Activated naive CD8-positive, alpha-beta T cell treated with anti-CD3 and anti-CD28 coated beads for 36 hours (primary cell): ENCODE results near the gene RFX8. TPM values are rescaled to one million over a fixed set of nuclear protein-coding genes. Genes with fewer than 3 reads are reported as not detected.

Source experiments
- DNase-seq: peaks from one replicate; pipeline ENCODE4 v3.0.0; 2021
- H3K27ac Mint-ChIP-seq: one replicate; pipeline ENCODE4 v1.8.0; 2022; ENCODE audit warnings: mild to moderate bottlenecking, moderate library complexity, mixed read lengths
- H3K27me3 Mint-ChIP-seq: one replicate; pipeline ENCODE4 v1.8.0; 2022; ENCODE audit warnings: mild to moderate bottlenecking, mixed read lengths
- H3K36me3 Mint-ChIP-seq: one replicate; pipeline ENCODE4 v1.8.0; 2021; ENCODE audit warnings: mild to moderate bottlenecking, mixed read lengths
- H3K4me1 Mint-ChIP-seq: one replicate; pipeline ENCODE4 v1.8.0; 2021; ENCODE audit warnings: mixed read lengths
- H3K4me3 Mint-ChIP-seq: one replicate; pipeline ENCODE4 v1.8.0; 2022; ENCODE audit warnings: mild to moderate bottlenecking, moderate library complexity, mixed read lengths
- H3K9me3 Mint-ChIP-seq: one replicate; pipeline ENCODE4 v1.8.0; 2022; ENCODE audit warnings: mixed read lengths
- total RNA-seq, 2 experiments: library from RNA; stranded (reverse); gene quantifications; one replicate each; pipeline ENCODE4 v1.2.3, GENCODE V29; 2021

RFX8 gene
- total RNA-seq, 2 experiments from 2014 or later, result not detected

- DNase-seq, result no peak
- H3K4me3 Mint-ChIP-seq, result no peak overlapping the region
- no peak overlapping the region for H3K27ac Mint-ChIP-seq
- no peaks in the 10 kb centered on the region for H3K36me3 Mint-ChIP-seq
- peaks cover 6% of the 10 kb centered on the region for H3K4me1 Mint-ChIP-seq
- H3K27me3 Mint-ChIP-seq, result peaks cover 26% of the 10 kb centered on the region
- no peaks in the 10 kb centered on the region for H3K9me3 Mint-ChIP-seq
Measured at GRCh38 chr2:101400048-101400447, 74.9 kb downstream of the RFX8 start.

- Mint-ChIP-seq H3K27me3 (peaks cover 31% of the 10 kb centered on the region), H3K9me3 (no peaks in the 10 kb centered on the region), H3K27ac (no peak overlapping the region), H3K4me3 (no peak overlapping the region), H3K4me1 (peaks cover 6% of the 10 kb centered on the region), H3K36me3 (no peaks in the 10 kb centered on the region)
- no peak for DNase-seq
Measured at GRCh38 chr2:101399021-101399799, 75.7 kb downstream of the RFX8 start.

GRCh38 chr2:101398116-101398821, 76.6 kb downstream of the RFX8 start:
- Mint-ChIP-seq H3K9me3 (no peaks in the 10 kb centered on the region), H3K27ac (no peak overlapping the region), H3K27me3 (peaks cover 31% of the 10 kb centered on the region), H3K4me3 (no peak overlapping the region), H3K36me3 (no peaks in the 10 kb centered on the region), H3K4me1 (peaks cover 6% of the 10 kb centered on the region)
- DNase-seq, result no peak

GRCh38 chr2:101396316-101396717, 78.6 kb downstream of the RFX8 start:
- no peaks in the 10 kb centered on the region for H3K9me3 Mint-ChIP-seq
- H3K27me3 Mint-ChIP-seq, result peaks cover 26% of the 10 kb centered on the region
- no peak overlapping the region for H3K4me3 Mint-ChIP-seq

GRCh38 chr2:101395545-101396315, 79.2 kb downstream of the RFX8 start:
- DNase-seq, result no peak
- peaks cover 2% of the 10 kb centered on the region for H3K4me1 Mint-ChIP-seq
- no peak overlapping the region for H3K27ac Mint-ChIP-seq
- peaks cover 23% of the 10 kb centered on the region for H3K27me3 Mint-ChIP-seq
- no peak overlapping the region for H3K4me3 Mint-ChIP-seq
- H3K36me3 Mint-ChIP-seq, result peaks cover 2% of the 10 kb centered on the region
- no peaks in the 10 kb centered on the region for H3K9me3 Mint-ChIP-seq

More at GRCh38 chr2:101396316-101396717, 78.6 kb downstream of the RFX8 start:
- Mint-ChIP-seq H3K27ac (no peak overlapping the region), H3K36me3 (peaks cover 2% of the 10 kb centered on the region), H3K4me1 (peaks cover 2% of the 10 kb centered on the region)
- no peak for DNase-seq

- Mint-ChIP-seq H3K4me1 (peaks cover 7% of the 10 kb centered on the region), H3K4me3 (no peak overlapping the region), H3K9me3 (no peaks in the 10 kb centered on the region), H3K36me3 (peaks cover 2% of the 10 kb centered on the region), H3K27me3 (peaks cover 56% of the 10 kb centered on the region), H3K27ac (no peak overlapping the region)
- DNase-seq, result no peak
Measured at GRCh38 chr2:101388232-101388631, 86.7 kb downstream of the RFX8 start.

GRCh38 chr2:101387151-101387834, 87.6 kb downstream of the RFX8 start, which contains the start of gene CREG2:
Gene CREG2 (minus strand): TSS chr2:101387503. CDS start chr2:101387457, 46 bp downstream.
- H3K36me3 Mint-ChIP-seq, result peaks cover 2% of the 10 kb centered on the region
- H3K4me1 Mint-ChIP-seq, result peaks cover 7% of the 10 kb centered on the region
- DNase-seq, result peak; percentile 73
- H3K9me3 Mint-ChIP-seq, result no peaks in the 10 kb centered on the region
- H3K27ac Mint-ChIP-seq, result no peak within 1 kb of the TSS
- peaks cover 60% of the 10 kb centered on the region for H3K27me3 Mint-ChIP-seq
- H3K4me3 Mint-ChIP-seq, result peak within 1 kb of the TSS; percentile 50

GRCh38 chr2:101386599-101387150, 88.2 kb downstream of the RFX8 start:
- no peaks in the 10 kb centered on the region for H3K36me3 Mint-ChIP-seq
- H3K27ac Mint-ChIP-seq, result no peak overlapping the region
- H3K27me3 Mint-ChIP-seq, result peaks cover 60% of the 10 kb centered on the region
- DNase-seq, result no peak
- H3K4me3 Mint-ChIP-seq, result no peak overlapping the region
- H3K9me3 Mint-ChIP-seq, result no peaks in the 10 kb centered on the region
- peaks cover 7% of the 10 kb centered on the region for H3K4me1 Mint-ChIP-seq

GRCh38 chr2:101383016-101383541, 91.8 kb downstream of the RFX8 start:
- Mint-ChIP-seq H3K27me3 (peaks cover 36% of the 10 kb centered on the region), H3K9me3 (no peaks in the 10 kb centered on the region), H3K36me3 (no peaks in the 10 kb centered on the region), H3K27ac (no peak overlapping the region), H3K4me1 (peaks cover 5% of the 10 kb centered on the region), H3K4me3 (no peak overlapping the region)
- no peak for DNase-seq

GRCh38 chr2:101382442-101382841, 92.5 kb downstream of the RFX8 start:
- Mint-ChIP-seq H3K4me3 (no peak overlapping the region), H3K27me3 (peaks cover 29% of the 10 kb centered on the region), H3K27ac (no peak overlapping the region), H3K9me3 (no peaks in the 10 kb centered on the region), H3K4me1 (peaks cover 4% of the 10 kb centered on the region), H3K36me3 (no peaks in the 10 kb centered on the region)
- no peak for DNase-seq

- Mint-ChIP-seq H3K36me3 (no peaks in the 10 kb centered on the region), H3K4me3 (no peak overlapping the region), H3K9me3 (no peaks in the 10 kb centered on the region), H3K4me1 (no peaks in the 10 kb centered on the region), H3K27me3 (peaks cover 15% of the 10 kb centered on the region), H3K27ac (no peak overlapping the region)
- no peak for DNase-seq
Measured at GRCh38 chr2:101380376-101380775, 94.5 kb downstream of the RFX8 start.

GRCh38 chr2:101379091-101379490, 95.8 kb downstream of the RFX8 start:
- DNase-seq, result no peak
- no peak overlapping the region for H3K4me3 Mint-ChIP-seq
- no peaks in the 10 kb centered on the region for H3K36me3 Mint-ChIP-seq
- no peaks in the 10 kb centered on the region for H3K9me3 Mint-ChIP-seq
- H3K27ac Mint-ChIP-seq, result no peak overlapping the region
- peaks cover 3% of the 10 kb centered on the region for H3K4me1 Mint-ChIP-seq
- H3K27me3 Mint-ChIP-seq, result peaks cover 6% of the 10 kb centered on the region

GRCh38 chr2:101375653-101376052, 99.3 kb downstream of the RFX8 start:
- no peak for DNase-seq
- Mint-ChIP-seq H3K4me3 (no peak overlapping the region), H3K9me3 (peaks cover 6% of the 10 kb centered on the region), H3K4me1 (peaks cover 3% of the 10 kb centered on the region), H3K27me3 (no peaks in the 10 kb centered on the region), H3K36me3 (no peaks in the 10 kb centered on the region), H3K27ac (no peak overlapping the region)
